NCI-H345 treated with DMSO at 0.1 percent for 48 hours (cell line): Measurements from ENCODE around the gene USF1.
"Not testable (repeated sequence)": the region's sequence is repeated elsewhere in the genome, so short reads cannot be mapped to it uniquely, and the experiment has no call there.

Source experiments
- DNase-seq: peaks from one replicate; lab custom pipeline; 2025; ENCODE audit not compliant: unreplicated experiment; lab: John Stamatoyannopoulos, UW

USF1 gene

DNA sequence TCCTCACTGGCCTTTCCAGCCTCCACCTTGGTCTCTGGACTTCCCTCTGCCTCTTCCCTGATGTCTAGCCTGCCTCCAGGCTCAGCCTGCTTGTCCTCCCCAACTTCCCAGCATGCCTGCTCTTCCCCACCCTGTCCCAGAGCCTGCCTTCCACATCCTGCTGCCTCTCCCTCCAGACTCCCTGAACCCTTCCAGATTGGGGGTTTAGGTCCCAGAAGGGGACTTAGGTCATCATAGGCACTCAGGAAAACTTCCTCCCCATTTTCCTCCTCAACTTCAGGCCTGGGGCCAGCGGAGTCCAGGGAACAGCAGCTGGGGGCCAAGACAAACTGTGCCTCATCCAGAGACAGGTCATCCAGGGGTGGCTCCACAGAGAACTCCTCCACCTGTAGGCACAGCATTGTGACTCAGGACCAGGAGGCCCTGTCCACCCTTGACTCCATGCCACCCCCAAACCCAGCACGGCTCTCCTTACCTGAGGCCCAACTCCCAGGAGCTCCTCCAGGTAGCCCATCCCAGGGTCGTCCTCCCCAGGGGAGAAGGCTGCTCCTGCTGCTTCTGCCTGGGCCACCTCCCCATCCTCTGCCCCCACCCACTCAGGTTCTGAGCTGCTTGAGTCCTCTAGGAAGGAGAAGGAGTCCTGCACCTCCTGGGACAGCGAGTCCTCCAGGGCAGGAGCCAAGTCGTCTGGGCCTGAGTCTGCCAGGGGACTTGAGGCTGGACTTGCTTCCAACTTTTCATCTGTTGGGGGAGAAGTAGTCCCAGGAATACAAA lies 3.4 kb upstream of the USF1 start:
- no peak for DNase-seq

DNA sequence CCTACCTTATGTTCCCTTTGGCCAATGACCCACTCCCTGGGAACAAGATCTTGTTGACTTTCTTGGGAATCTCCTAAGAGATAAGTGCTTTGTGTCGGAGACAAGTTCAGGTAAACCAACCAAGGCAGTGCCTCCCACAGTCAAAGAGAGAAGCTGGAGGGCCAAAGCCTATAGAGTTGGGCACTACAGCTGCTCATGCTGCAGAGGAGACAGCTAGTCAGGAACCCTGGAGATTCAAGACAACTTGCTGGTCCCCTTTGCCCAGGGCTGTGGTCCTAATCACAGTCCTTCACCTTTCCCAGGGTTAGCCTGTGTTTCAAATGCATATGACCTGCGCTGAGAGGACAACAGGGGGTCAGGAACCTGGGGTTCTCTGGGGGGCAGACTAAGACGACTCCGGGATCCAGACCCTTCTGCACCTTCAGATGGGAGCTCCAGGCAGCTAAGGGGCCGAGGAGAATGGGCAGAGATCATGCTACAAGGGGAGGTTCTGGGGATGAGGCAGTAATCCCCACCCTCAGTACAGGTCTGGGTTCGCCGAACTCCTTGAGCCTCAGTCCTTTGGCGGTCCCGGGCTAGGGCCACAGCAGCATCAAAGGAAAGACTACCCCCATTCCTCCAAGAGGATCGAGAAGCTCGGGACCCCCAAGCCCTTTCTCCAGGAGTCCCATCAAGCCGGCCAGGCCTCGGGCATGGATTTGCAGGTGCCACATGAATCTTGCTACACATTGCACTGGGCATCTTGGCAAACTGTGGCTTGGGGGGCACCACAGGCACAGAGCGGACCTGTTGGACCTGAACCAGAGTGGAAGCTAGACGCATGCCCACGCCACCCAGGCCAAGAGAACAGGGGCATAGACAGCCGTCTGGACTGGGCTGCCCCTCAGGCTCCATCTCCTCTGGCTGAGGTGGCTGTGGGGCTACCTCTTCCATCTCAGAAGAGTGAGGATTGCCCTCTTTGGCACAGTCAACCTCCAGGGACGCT lies 2.0 kb upstream of the USF1 start:
- no peak for DNase-seq

DNA sequence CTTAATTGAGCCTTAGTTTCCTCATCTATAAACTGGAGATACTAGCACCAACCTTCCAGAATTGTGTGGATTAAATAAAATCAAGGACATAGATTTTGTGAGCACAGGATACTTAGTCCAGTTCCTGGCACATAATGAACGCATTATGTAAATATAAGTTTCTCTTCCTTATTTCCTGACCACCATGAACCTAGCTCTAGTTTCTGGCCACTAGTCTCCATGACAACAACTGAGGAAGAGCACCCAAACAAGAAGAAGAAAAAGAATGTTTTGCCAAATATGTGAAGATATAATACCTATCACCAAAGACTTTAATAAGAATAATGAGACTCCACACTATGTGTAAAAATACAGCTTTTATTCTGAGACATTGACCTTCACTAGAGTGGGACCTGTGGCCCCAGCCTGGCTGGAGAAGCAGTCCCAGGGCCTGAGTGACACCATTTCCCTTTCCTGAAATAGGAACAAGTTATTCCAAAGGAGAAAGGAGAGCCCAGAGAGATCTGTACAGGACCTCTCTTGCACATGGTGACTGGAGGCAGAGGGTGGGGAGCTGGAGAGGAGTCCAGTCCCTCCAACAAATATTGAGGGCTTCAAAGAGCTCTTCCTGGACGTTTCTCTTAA lies 940 bp upstream of the USF1 start:
- DNase-seq: no peak

DNA sequence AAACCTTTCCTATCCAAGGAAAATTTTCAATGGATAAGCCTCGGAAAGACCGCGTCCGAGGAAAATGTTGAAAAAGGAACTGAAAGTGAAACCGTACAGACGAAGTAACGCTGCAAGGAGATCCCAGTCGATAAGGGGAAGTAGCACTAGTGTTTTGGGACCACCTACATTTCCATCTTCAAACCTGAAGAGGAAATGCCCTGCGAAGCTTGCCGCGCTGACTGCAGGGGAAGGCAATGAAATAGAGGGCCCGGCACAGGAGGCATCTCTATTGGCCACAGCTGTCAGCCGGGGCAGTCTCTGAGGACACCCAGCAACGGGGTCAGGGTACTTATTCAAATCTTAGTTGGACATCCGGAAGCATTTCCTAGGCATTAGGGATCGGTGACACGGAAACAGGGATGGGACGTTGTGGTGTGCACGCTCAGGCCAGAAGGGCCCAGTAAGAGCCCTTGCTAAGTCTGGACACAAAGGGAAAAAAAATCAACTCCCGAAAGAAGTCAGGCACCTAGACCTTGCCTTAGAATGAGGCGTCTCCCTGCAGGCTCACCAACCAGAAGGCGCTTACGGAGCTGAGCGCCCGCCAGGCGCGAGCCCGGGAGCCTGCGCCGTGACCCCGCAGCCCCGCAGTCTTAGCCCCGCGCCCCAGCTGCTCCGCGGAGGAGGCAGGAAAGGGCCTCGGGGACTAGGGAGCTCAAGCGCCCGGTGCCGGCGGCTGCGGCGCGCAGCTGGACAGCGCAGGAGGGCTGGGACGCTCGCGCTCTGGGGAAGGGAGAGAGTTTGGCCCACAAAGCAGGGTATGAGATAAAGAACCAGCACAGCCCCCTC lies 655 bp downstream of the USF1 start:
- peak; percentile 4 for DNase-seq

DNA sequence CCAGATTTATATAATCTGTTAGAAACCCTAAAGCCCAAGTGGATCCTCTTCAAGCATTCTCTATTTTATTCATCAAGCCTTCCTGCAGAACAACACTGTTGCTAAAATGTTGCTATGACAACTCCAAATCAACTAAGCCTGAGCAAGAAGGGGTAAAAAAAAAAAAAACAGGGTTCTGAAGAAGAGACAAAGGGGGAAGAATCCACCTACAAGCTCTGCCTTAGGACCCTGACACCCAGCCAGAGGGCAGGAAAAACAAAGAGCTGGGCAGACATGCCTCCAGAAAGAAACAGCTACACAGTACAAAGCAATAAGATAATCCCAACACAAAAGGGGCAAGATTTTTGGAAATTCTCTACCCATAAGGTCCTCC lies 1.3 kb downstream of the USF1 start:
- DNase-seq: no peak

DNA sequence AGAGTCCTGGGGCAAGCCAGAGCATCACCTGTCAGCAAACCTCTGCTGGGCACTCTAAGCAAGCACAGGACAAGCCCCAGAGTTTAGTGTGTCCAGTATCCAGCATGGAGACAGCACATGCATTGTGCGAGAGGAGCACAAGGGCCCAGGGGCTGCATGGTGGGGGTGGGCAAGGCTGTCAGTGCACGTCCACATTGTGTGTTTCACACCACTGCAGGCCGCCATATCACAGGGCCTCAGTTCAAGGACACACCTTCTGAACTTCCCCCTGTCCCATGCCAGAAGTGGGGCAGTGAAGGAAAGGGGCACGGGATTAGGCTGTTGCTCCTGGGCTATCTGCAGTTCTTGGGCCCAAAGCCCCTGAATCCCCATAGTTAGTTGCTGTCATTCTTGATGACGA lies 6.2 kb downstream of the USF1 start:
- no peak for DNase-seq

DNA sequence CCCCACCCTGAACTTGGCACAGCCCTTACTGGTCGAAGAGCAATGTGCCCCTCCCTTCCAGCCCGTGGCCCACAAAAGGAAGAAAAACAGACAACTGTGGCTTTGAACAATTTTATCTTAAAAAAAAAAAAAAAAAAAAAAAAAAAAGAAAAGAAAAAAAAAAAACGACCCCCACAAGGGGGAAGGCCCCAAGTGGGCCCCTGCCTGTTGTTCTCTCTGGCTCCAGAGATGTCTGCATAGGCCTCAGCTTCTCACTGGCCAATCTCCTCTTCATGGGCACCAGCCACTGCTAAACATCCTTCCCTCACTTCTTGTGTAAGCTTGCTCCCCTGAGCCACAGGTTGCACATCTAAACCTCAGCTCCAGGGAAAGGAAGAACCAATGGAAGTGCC lies 6.6 kb downstream of the USF1 start:
- no peak for DNase-seq

DNA sequence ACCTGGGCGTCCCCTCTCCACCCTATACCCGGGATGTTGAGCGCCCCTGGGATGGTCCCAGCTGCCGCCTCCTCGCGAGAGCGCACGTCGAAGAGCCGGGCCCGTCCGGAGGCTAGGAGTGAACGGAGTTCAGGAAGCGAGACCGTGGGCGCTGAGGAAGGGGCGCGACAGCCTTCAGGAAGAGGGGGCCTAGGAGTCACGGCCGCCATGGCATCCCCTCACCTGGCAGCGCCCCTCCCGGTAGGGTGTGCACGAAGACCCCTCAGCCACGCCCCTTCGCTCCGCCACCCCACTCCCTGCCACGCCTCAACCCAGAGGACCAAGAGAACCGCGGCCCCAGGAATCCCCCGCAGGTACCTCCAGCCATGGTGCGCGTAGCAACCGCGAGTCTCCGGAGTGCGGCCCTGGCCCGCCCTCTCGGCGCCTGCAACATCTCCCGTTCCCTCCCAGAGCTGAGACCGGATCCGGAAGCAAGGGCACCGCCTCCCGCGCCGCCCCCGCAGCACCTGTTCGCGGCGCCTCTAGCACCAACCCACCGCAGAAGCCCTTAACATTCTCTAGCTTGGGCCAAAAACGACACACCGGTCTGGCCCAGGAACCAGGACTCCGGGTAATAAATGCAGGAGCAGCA lies 7.1 kb downstream of the USF1 start, which contains the start of gene TSTD1:
Gene TSTD1 (minus strand): TSS at position 442 of the 631 bp plus-strand sequence. CDS start 75 bp downstream, at position 367.
- peak; percentile 71 for DNase-seq

DNA sequence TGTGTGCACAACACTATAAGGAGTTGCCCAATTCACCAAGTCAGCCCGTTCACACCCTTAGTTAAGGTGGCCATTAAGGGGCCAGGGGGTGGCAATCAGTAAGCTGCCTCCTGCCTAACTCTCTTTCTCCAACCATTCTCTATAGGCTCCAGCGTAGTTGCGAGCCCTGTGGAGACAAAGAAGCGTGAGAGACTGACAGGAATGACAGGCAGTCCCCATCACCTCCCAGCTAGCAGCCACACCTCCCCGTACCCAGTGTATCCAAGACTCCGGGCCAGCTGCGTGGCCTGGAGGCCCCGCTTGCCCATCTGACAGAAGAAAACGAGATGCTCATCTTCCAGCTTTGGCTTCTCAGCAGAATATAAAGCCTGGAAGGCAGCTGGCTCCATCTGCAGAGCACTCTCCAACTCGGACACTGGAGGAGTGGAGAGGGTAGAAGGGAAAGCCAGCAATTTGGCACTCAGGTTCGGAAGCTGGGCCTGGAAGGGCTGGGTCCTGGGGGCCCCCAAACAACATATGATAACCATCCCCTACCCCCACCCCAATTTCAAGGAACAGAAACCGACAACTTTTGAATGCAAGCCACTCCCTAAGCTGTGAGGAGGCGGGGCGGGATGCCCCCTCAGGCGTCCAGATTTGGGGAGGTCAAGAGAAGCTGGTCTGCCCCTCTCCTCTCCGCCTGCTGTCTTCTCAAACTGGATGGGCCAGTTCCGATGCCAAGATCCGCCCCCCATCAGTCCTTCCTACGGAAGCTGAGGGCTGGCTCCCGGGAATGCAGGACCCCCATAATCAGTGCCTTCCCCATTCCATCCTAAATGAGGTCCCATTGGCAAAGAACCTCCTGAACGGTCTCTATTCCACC lies 7.9 kb downstream of the USF1 start:
- peak; percentile 12 for DNase-seq

DNA sequence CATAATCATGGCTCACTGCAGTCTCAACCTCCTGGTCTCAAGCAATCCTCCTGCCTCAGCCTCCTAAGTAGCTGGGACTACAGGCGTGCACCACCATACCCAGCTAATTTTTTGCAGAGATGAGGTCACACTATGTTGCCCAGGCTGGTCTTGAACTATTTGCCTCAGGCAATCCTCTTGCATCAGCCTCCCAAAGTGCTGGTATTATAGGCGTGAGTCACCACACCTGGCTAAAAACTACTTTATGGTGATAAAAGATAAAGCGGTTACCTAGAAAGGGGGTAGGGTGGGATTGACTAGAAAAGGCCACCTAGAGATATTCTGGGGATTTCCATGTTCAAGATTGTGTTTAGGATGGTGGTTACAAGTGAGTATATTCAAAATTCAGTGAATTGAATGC lies 12.0 kb downstream of the USF1 start:
- DNase-seq: no peak

DNA sequence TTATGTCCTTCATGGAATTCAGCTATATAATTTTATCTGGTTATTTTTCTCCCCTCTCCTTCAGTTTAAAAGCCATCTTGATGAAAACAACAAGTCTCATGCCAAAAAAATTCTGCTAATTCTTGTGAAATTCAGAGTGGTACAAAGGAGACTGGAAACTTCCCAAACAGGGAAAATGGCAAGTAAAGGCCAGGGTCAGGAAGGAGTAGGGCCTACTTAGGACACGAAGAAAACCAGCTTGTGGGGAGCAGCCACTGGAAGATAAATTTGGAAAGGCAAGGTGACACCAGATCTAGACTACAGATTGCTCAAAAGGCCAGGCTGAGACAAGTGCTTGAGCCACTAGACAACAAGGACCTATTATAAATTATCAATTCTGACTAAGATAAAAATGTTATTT lies 13.4 kb downstream of the USF1 start:
- DNase-seq: no peak

DNA sequence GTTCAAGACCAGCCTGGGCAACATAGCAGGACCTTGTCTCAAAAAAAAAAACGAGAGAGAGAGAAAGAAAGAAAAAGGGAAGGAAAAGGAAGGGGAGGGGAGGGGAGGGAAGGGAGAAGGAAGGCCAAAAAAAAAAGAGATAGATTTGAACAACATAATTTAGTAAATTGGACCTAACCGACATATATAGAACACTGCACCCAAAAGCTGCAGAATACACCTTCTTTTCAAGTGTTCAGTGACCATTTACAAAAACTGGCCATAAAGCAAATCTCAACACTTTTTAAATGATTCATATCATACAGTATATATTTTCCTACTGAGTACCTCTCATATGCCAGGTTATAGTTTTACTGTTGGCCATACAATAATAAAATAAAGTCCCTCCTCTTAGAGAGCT lies 13.9 kb downstream of the USF1 start:
- DNase-seq: no peak

DNA sequence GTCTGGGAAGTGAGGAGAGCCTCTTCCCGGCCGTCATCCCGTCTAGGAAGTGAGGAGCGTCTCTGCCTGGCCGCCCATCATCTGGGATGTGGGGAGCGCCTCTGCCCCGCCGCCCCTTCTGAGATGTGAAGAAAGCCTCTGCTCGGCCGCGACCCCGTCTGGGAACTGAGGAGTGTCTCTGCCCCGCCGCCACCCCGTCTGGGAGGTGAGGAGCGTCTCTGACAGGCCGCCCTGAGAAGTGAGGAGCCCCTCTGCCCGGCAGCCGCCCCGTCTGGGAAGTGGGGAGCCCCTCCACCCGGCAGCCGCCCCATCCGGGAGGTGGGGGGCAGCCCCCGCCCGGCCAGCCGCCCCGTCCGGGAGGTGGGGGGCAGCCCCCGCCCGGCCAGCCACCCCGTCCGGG lies 16.3 kb downstream of the USF1 start:
- not testable (repeated sequence) for DNase-seq

DNA sequence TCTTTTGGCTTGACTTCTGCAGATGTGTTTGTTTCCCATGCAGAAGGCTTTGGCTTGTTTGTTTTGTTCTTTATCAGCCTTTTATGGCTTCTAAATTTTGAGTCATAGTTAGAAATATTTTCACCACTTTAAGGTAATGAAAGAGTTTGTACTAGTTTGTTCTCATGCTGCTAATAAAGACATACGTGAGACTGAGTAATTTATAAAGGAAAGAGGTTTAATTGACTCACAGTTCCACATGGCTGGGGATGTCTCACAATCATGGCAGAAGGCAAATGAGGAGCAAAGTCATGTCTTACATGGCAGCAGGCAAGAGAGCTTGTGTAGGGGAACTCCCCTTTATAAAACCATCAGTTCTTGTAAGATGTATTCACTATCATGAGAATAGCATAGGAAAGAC lies 18.8 kb downstream of the USF1 start:
- not testable (repeated sequence) for DNase-seq

DNA sequence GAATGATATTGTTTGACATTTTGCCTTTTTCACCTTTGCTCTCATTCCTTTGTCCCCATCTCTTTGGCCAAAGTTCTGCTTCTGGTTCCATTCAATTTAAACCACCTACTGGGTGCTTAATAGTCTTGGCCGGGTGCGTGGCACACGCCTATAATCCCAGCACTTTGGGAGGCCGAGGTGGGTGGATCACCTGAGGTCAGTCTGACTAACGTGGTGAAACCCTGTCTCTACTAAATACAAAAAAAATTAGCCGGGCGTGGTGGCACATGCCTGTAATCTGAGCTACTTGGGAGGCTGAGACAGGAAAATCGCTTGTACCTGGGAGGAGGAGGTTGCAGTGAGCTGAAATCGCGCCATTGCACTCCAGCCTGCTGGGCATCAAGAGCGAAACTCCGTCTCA lies 23.3 kb downstream of the USF1 start:
- not testable (repeated sequence) for DNase-seq

DNA sequence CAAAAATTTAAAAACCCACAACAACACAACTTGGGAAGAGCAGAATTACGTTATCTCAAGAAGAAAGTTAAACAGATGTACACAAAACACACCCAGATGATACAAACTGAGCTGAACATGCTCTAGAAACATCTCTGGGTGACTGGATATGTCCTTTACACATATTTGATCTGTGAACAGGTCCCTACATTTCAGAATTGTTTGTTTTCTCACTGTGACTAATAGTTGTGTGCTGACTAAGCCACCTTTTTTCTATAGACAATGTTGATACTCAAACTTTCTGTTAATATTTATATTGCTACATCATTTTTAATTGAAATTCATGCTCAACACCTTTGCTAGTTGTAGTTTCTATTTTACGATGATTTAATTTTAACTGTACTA lies 23.8 kb downstream of the USF1 start:
- DNase-seq: no peak

DNA sequence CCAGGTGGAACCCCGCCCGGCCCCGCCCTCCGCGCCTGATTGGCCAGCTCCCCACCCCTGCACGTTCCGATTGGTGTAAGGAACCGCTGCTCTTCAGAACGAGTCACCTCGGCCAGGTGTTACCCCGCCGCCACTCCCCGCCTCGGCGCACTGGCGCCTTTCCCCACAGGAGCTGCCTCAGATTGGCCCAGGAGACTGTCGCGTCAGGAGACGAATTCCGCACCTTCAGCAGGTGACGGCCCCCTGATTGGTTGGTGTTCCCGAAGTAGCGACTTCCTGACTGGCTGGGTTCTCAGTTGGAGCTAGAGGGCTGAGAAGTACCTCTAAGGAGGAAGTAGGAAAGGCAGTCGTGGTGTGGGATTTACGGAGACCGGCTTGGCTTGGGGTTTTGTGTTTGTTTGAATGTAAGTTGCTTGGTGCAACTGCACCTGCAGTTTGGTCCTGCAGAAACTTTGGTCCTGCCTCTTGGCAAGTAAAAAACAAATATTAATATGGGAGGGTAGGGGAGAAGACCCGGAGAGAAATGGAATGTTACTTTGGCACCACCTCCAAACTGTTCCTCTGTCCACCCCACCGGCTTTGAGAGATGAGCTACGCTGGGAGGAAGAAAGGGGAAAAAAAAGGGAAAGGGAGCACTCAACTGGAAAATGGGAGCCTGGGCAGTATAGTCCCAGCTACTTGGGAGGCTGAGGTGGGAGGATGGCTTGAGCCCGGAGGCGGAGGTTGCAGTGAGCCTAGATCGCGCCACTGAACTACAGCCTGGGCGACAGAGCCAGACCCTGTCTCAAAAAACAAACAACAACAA lies 24.4 kb downstream of the USF1 start:
- DNase-seq: peak; percentile 98

DNA sequence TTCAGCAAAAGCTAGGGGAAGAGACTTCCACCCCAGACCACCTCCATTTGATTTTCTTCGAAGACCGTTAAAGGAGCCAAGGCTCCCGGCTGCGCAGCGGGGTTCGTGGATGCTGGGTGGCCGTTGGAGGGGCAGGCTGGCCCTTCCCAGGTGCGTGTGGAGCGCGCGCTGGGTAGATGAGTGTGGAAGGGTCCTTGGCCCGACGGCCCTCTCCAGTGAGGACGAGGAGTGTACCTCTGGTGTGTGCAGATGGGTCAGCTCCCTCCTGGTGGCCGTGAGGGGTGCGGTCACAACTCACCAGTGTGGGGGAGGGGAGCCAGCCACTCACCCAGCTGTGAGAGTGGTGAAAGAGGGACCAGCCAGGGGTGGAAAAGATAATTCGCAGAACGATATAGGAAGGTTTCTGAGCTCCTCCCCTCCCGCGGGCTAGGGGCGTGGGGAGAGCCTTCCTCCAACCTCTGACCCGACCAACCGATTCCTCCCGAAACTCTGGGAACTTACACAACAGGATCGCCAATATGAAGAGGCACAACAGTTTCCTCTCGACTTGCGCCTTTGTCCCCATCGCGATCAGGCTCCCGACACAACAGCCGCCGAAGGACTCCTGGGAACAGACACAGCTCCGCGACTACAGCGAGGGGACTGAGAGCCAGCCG lies 25.1 kb downstream of the USF1 start, which contains the start of gene F11R:
Gene F11R (minus strand): TSS at position 644 of the 656 bp plus-strand sequence. CDS start 79 bp downstream, at position 565.
- no peak for DNase-seq
